UCSD-AML1 (cell line): ENCODE data around the gene U2SURP.

Source experiments
- DNase-seq: peaks from one replicate; lab custom pipeline; 2025; ENCODE audit not compliant: unreplicated experiment; lab: John Stamatoyannopoulos, UW

The U2SURP gene

GRCh38 chr3:143099690-143100089, 98.3 kb downstream of the U2SURP start:
- no peak for DNase-seq

DNA sequence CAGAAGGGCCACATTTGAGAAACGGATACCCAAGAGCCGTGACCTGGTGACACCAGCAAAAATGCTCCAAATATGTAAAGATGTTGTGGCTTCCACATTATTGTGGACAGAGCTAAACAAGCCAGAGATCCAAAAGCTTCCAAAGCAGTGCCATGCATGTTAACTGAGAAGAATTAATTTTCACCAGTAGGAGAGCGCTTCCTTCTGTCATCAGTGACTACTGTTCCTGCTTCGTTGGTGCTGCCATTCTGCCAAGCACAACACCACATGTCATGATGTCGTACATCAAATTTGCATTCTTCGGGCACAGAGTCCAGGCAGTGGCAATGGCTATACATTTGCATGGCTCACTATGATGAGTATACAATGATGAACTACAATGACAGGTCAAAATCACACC, 99.1 kb downstream of the U2SURP start:
- DNase-seq, result no peak

DNA sequence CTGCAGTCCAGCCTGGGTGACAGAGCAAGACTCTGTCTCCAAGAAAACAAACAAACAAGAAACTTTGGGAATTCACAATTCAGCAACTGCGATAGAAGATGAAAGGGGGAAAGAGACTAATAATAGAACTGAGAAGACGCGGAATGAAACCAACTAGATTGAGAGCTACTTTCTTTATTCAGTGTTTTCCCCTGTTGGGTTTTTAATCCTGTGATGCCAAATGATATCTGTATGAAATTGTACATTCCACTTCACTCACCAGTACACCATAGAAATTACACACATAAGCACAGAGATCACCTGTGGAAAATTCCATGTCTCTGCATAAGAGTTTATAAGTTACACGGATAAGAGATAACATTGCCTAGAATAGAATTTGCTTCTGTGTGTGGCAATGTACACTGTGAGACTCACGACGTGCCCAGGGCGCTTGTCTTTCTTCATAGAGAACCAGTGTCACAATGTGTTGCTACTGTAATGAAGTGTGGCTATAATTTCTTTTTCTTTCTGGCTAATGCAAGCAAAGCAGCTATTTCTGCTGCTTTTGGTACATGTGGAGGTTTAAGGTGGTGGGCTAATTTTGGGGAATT, 100.5 kb downstream of the U2SURP start:
- DNase-seq, result no peak

- no peak for DNase-seq
These were observed 102.3 kb downstream of the U2SURP start for GRCh38 chr3:143103652-143104051.

GRCh38 chr3:143105170-143105569, 103.8 kb downstream of the U2SURP start:
- no peak for DNase-seq

DNA sequence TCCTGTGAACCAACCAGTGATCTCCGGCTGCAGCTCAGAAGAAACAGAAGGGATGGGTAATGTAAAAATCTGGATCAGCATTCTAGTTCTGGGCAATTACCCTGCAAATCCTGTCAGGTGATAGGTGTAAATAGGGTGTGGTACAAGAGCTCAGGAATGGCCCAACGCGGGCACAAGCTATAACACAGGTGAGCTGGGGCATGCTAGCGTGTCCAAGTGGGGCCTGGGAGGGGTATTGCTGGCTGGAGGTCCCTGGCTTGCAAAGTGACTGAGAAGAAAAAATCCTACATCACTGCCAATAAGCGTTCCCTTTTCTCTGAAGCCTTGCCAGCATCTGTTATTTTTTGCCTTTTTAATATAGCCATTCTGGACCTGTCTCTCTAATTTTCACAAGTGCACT, 108.5 kb downstream of the U2SURP start:
- DNase-seq, result no peak
